Breast epithelium (tissue), 4 donors: ENCODE data around the gene PSD2. TPM values are rescaled to one million over a fixed set of nuclear protein-coding genes. Genes with fewer than 3 reads are reported as not detected.

Source experiments
- DNase-seq, 2 donors: peaks; one replicate each; pipeline ENCODE4 v3.0.0-alpha.2; 2019; ENCODE audit warnings: low spot score in 2 of 2
- H3K27ac ChIP-seq, 2 donors: fragments of 200-600 bp; sonication (generic) in 1 of 2; one replicate each; pipeline ENCODE4 v1.5.1; 2016 to 2019; ENCODE audit warnings: mild to moderate bottlenecking in 1 of 2
- H3K27me3 ChIP-seq, 2 donors: fragments of 200-600 bp; sonication (generic) in 1 of 2; one replicate each; pipeline versions ENCODE4 v1.5.1 to v1.6.0; 2017 to 2019; ENCODE audit warnings: control low read depth in 1 of 2, mild to moderate bottlenecking in 1 of 2
- H3K36me3 ChIP-seq: fragments of 200-600 bp; one replicate; pipeline ENCODE4 v1.5.1; 2019
- H3K4me1 ChIP-seq, 2 donors: fragments of 200-600 bp; sonication (generic); one replicate each; pipeline ENCODE4 v1.5.1; 2016 to 2019; ENCODE audit warnings: control low read depth in 1 of 2
- H3K4me3 ChIP-seq, 3 donors: fragments of 200-600 bp; sonication (generic); 1 replicate in 2 of 3; 2 replicates in 1 of 3; pipeline ENCODE4 v1.5.1; 2016 to 2019; ENCODE audit warnings: mild to moderate bottlenecking in 3 of 3, moderate library complexity in 2 of 3
- H3K9me3 ChIP-seq, 2 donors: fragments of 200-600 bp; sonication (generic) in 1 of 2; one replicate each; pipeline ENCODE4 v1.5.1; 2016 to 2019; ENCODE audit warnings: control low read depth in 1 of 2
- POLR2A ChIP-seq: fragments of 450-650 bp; IDR thresholded peaks from one replicate; pipeline ENCODE4 v1.6.1; 2016; ENCODE audit warnings: antibody characterized with exemption, mild to moderate bottlenecking, moderate library complexity
- POLR2AphosphoS5 ChIP-seq, 3 donors: sonication (generic); formaldehyde crosslinking; IDR thresholded peaks; one replicate each; pipeline ENCODE4 v1.6.1; 2017; ENCODE audit warnings: antibody characterized with exemption in 3 of 3
- intact Hi-C: fragments of 100-400 bp; cut with DNase I; formaldehyde crosslinking; loops from one replicate; pipeline ENCODE4 v1.15.1; 2023; ENCODE audit warnings: low total_unique reads
- total RNA-seq, 3 donors: library from RNA; depleted of rRNA; stranded (reverse); fragments of >200 nt; gene quantifications; one replicate each; pipeline ENCODE4 v1.1.0, GENCODE V29; 2016
- TF ChIP-seq, protein P1 (sequence below), 3 donors: fragments of 450-650 bp; IDR thresholded peaks; one replicate each; pipeline ENCODE4 v1.5.1; 2016 to 2017; ENCODE audit warnings: antibody characterized with exemption in 3 of 3, mild to moderate bottlenecking in 3 of 3, moderate library complexity in 3 of 3

Gene PSD2
- total RNA-seq, 3 donors from 2014 or later, result 0.66 to 1.8 TPM; not detected in 1

GRCh38 chr5:139817362-139817761 lies 21.8 kb downstream of the PSD2 start:
- TF ChIP-seq POLR2AphosphoS5 (IDR thresholded peaks at IDR 0.05) (no peak), POLR2A (no peak)
- TF ChIP-seq, protein P1, sequence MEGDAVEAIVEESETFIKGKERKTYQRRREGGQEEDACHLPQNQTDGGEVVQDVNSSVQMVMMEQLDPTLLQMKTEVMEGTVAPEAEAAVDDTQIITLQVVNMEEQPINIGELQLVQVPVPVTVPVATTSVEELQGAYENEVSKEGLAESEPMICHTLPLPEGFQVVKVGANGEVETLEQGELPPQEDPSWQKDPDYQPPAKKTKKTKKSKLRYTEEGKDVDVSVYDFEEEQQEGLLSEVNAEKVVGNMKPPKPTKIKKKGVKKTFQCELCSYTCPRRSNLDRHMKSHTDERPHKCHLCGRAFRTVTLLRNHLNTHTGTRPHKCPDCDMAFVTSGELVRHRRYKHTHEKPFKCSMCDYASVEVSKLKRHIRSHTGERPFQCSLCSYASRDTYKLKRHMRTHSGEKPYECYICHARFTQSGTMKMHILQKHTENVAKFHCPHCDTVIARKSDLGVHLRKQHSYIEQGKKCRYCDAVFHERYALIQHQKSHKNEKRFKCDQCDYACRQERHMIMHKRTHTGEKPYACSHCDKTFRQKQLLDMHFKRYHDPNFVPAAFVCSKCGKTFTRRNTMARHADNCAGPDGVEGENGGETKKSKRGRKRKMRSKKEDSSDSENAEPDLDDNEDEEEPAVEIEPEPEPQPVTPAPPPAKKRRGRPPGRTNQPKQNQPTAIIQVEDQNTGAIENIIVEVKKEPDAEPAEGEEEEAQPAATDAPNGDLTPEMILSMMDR (IDR thresholded peaks at IDR 0.05), result no peak
- Histone ChIP-seq H3K27me3 (no peaks in the 10 kb centered on the region), H3K4me3 (no peak overlapping the region), H3K9me3 (peaks cover 0 to 5% of the 10 kb centered on the region in 2 donors), H3K4me1 (no peaks in the 10 kb centered on the region), H3K27ac (no peak overlapping the region), H3K36me3 (no peaks in the 10 kb centered on the region)
- intact Hi-C loops, result no loop called here
- no peak for DNase-seq

- H3K27ac ChIP-seq, result no peak overlapping the region
- no peaks in the 10 kb centered on the region for H3K36me3 ChIP-seq
- peaks cover 0 to 5% of the 10 kb centered on the region in 2 donors for H3K9me3 ChIP-seq
- DNase-seq, result no peak
- TF ChIP-seq POLR2AphosphoS5 (IDR thresholded peaks at IDR 0.05), result no peak
- TF ChIP-seq POLR2A, result no peak
- TF ChIP-seq, protein P1 (IDR thresholded peaks at IDR 0.05), result no peak
- no peak overlapping the region for H3K4me3 ChIP-seq
- intact Hi-C loops, result no loop called here
- no peaks in the 10 kb centered on the region for H3K4me1 ChIP-seq
- H3K27me3 ChIP-seq, result no peaks in the 10 kb centered on the region
Observed at GRCh38 chr5:139817970-139818369, 22.4 kb downstream of the PSD2 start.

DNA sequence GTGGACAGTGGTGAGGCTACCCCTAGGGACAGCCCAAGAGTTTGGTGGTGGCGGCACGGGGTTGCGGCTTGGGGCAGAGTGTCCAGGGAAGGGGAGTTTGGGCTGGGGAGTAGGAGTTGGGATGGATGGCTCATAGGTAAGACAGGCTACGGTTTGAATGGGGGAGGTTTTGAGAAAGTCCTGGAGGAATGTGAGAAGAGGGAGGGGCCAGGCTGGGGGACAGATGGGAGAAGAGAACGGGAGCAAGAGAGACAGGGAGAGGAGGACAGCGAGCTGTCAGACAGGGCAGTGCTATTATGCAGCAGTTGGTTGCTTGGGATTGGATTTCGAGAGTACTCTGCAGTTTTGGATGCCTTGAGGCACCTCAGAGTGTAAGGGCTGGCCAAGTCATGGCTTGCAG lies 24.5 kb downstream of the PSD2 start:
- H3K4me1 ChIP-seq, result no peaks in the 10 kb centered on the region
- no peak for DNase-seq
- intact Hi-C loops, result loop anchor here (10.0 kb wide), 1 partner anchor 765 kb away; no protein-coding TSS in a partner anchor
- H3K4me3 ChIP-seq, result no peak overlapping the region
- TF ChIP-seq, protein P1 (IDR thresholded peaks at IDR 0.05), result no peak
- TF ChIP-seq POLR2AphosphoS5 (IDR thresholded peaks at IDR 0.05) (no peak), POLR2A (no peak)
- no peak overlapping the region for H3K27ac ChIP-seq
- no peaks in the 10 kb centered on the region for H3K27me3 ChIP-seq
- peaks cover 0 to 5% of the 10 kb centered on the region in 2 donors for H3K9me3 ChIP-seq
- H3K36me3 ChIP-seq, result no peaks in the 10 kb centered on the region

- intact Hi-C loops, result loop anchor here (10.0 kb wide), 1 partner anchor 764 kb away; no protein-coding TSS in a partner anchor
- Histone ChIP-seq H3K9me3 (peaks cover 0 to 5% of the 10 kb centered on the region in 2 donors), H3K4me1 (no peaks in the 10 kb centered on the region), H3K27me3 (no peaks in the 10 kb centered on the region), H3K4me3 (no peak overlapping the region), H3K36me3 (no peaks in the 10 kb centered on the region), H3K27ac (no peak overlapping the region)
- DNase-seq, result no peak
- TF ChIP-seq, protein P1 (IDR thresholded peaks at IDR 0.05), result no peak
- TF ChIP-seq POLR2AphosphoS5 (IDR thresholded peaks at IDR 0.05), result no peak
- TF ChIP-seq POLR2A, result no peak
Observed at GRCh38 chr5:139820606-139821005, 25.0 kb downstream of the PSD2 start.

- H3K4me3 ChIP-seq, result no peak overlapping the region
- peaks cover 0 to 5% of the 10 kb centered on the region in 2 donors for H3K9me3 ChIP-seq
- intact Hi-C loops, result loop anchor here (10.0 kb wide), 1 partner anchor 763 kb away; no protein-coding TSS in a partner anchor
- no peaks in the 10 kb centered on the region for H3K36me3 ChIP-seq
- H3K27ac ChIP-seq, result no peak overlapping the region
- H3K27me3 ChIP-seq, result no peaks in the 10 kb centered on the region
- TF ChIP-seq POLR2A, result no peak
- TF ChIP-seq, protein P1 (IDR thresholded peaks at IDR 0.05), result no peak
- TF ChIP-seq POLR2AphosphoS5 (IDR thresholded peaks at IDR 0.05), result no peak
- no peak for DNase-seq
- H3K4me1 ChIP-seq, result no peaks in the 10 kb centered on the region
Observed at GRCh38 chr5:139821806-139822552, 26.4 kb downstream of the PSD2 start.
